CD4-positive, CD25-positive, alpha-beta regulatory T cell (primary cell): ENCODE results near the gene ZNF385C. TPM values are rescaled to one million over a fixed set of nuclear protein-coding genes. Genes with fewer than 3 reads are reported as not detected.
A peak's percentile ranks its signal among the peaks of the same experiment; 100 is the strongest.
"Not testable (repeated sequence)": the region's sequence is repeated elsewhere in the genome, so short reads cannot be mapped to it uniquely, and the experiment has no call there.

Source experiments
- ATAC-seq, 2 donors: fragments of 150-1000 bp; cut with Tn5 transposase; one replicate each; pipeline ENCODE4 v1.10.0; 2021; ENCODE audit warnings: low read depth in 2 of 2, moderate number of reproducible peaks in 2 of 2, moderate library complexity in 1 of 2
- DNase-seq, 3 donors: peaks; one replicate each; pipeline versions ENCODE4 v3.0.0 to v3.0.0-alpha.2; 2012 to 2022; ENCODE audit warnings: mixed read lengths in 1 of 3
- H3K27ac ChIP-seq: one replicate; pipeline ENCODE4 v1.7.0; 2013; ENCODE audit warnings: mild to moderate bottlenecking, low read length; ENCODE audit not compliant: insufficient read depth, poor library complexity, severe bottlenecking
- H3K27me3 ChIP-seq: one replicate; pipeline ENCODE4 v1.7.0; 2013; ENCODE audit warnings: low read length; ENCODE audit not compliant: control insufficient read depth, insufficient read depth
- H3K36me3 ChIP-seq: one replicate; pipeline ENCODE4 v1.7.0; 2013; ENCODE audit warnings: mild to moderate bottlenecking, low read length, moderate library complexity; ENCODE audit not compliant: control insufficient read depth, insufficient read depth
- H3K4me1 ChIP-seq: 2 replicates; pipeline ENCODE4 v1.7.0; 2013; ENCODE audit warnings: mild to moderate bottlenecking, low read length; ENCODE audit not compliant: insufficient read depth, control insufficient read depth, poor library complexity, severe bottlenecking
- H3K4me3 ChIP-seq: one replicate; pipeline ENCODE4 v1.7.0; 2013; ENCODE audit warnings: low read depth, mild to moderate bottlenecking, low read length, moderate library complexity
- H3K9me3 ChIP-seq, 2 experiments: 1 replicate in 1 of 2; 2 replicates in 1 of 2; pipeline ENCODE4 v1.7.0; 2013; ENCODE audit warnings: low read length in 2 of 2, mild to moderate bottlenecking in 1 of 2, moderate library complexity in 1 of 2; ENCODE audit not compliant: control insufficient read depth in 2 of 2
- H3K27ac Mint-ChIP-seq, 3 donors: one replicate each; pipeline ENCODE4 v1.8.0; 2020 to 2022; ENCODE audit warnings: mild to moderate bottlenecking in 3 of 3, mixed read lengths in 3 of 3, moderate library complexity in 2 of 3
- H3K27me3 Mint-ChIP-seq: one replicate; pipeline ENCODE4 v1.8.0; 2022; ENCODE audit warnings: mild to moderate bottlenecking, mixed read lengths
- H3K36me3 Mint-ChIP-seq: one replicate; pipeline ENCODE4 v1.8.0; 2020; ENCODE audit warnings: mixed read lengths
- H3K4me1 Mint-ChIP-seq, 4 donors: one replicate each; pipeline ENCODE4 v1.8.0; 2020 to 2022; ENCODE audit warnings: mixed read lengths in 4 of 4, mild to moderate bottlenecking in 1 of 4
- H3K4me3 Mint-ChIP-seq, 4 donors: one replicate each; pipeline ENCODE4 v1.8.0; 2020 to 2022; ENCODE audit warnings: mild to moderate bottlenecking in 4 of 4, mixed read lengths in 4 of 4, moderate library complexity in 3 of 4
- H3K9me3 Mint-ChIP-seq, 7 donors: one replicate each; pipeline ENCODE4 v1.8.0; 2020 to 2022; ENCODE audit warnings: mixed read lengths in 7 of 7, mild to moderate bottlenecking in 3 of 7, moderate library complexity in 2 of 7
- polyA plus RNA-seq, 4 donors: library from polyadenylated mRNA; unstranded; fragments of 300-500 nt; fragmentation: Illumina TruSeq; gene quantifications; one replicate each; pipeline ENCODE4 v1.2.3, GENCODE V29; 2021
- total RNA-seq: library from RNA; stranded (reverse); gene quantifications from one replicate; pipeline ENCODE4 v1.2.3, GENCODE V29; 2022

The ZNF385C gene
- total and polyA plus RNA-seq, 5 donors from 2014 or later: 0.21 TPM; not detected in 4

GRCh38 chr17:42017866-42018200, 80.4 kb downstream of the ZNF385C start:
- H3K27ac Mint-ChIP-seq: peak overlapping the region; percentile 100
- ATAC-seq (no peak), DNase-seq (no peak)
- H3K4me3 Mint-ChIP-seq: peak overlapping the region; percentile 99 to 100 (median 100)
- no peaks in the 10 kb centered on the region for H3K9me3 Mint-ChIP-seq
- peaks cover 43% of the 10 kb centered on the region for H3K4me1 ChIP-seq
- H3K4me1 Mint-ChIP-seq: peaks cover 17 to 75% (median 53%) of the 10 kb centered on the region in 4 donors
- H3K9me3 ChIP-seq: no peaks in the 10 kb centered on the region
- H3K36me3 ChIP-seq: peaks cover 10% of the 10 kb centered on the region
- H3K4me3 ChIP-seq: peak overlapping the region; percentile 97
- H3K27me3 ChIP-seq: no peaks in the 10 kb centered on the region
- peaks cover 3% of the 10 kb centered on the region for H3K36me3 Mint-ChIP-seq
- H3K27me3 Mint-ChIP-seq: peaks cover 6% of the 10 kb centered on the region
- H3K27ac ChIP-seq: peak overlapping the region; percentile 91

- peak; percentile 92 to 93 for ATAC-seq
- DNase-seq: peak; percentile 83 to 95 (median 89)
- Histone ChIP-seq H3K27ac (peak within 1 kb of the TSS; percentile 91), H3K27me3 (no peaks in the 10 kb centered on the region), H3K36me3 (peaks cover 4% of the 10 kb centered on the region), H3K4me3 (peak within 1 kb of the TSS; percentile 97), H3K4me1 (peaks cover 48% of the 10 kb centered on the region), H3K9me3 (no peaks in the 10 kb centered on the region)
- Mint-ChIP-seq H3K4me3 (peak within 1 kb of the TSS; percentile 99 to 100 (median 100)), H3K9me3 (no peaks in the 10 kb centered on the region), H3K27me3 (peaks cover 6% of the 10 kb centered on the region), H3K4me1 (peaks cover 17 to 78% (median 55%) of the 10 kb centered on the region in 4 donors), H3K27ac (peak within 1 kb of the TSS; percentile 100), H3K36me3 (peaks cover 1% of the 10 kb centered on the region)
Observed at GRCh38 chr17:42016941-42017865, 81.1 kb downstream of the ZNF385C start, which contains the start of gene DNAJC7. DNAJC7 (minus strand) TSS chr17:42017439; CDS start chr17:42017416, 23 bp downstream.

- H3K4me1 ChIP-seq: peaks cover 53% of the 10 kb centered on the region
- peak overlapping the region; percentile 99 to 100 (median 100) for H3K4me3 Mint-ChIP-seq
- peak in 2 of 3 donors; percentile 15 to 35 for DNase-seq
- no peaks in the 10 kb centered on the region for H3K9me3 ChIP-seq
- H3K36me3 ChIP-seq: peaks cover 2% of the 10 kb centered on the region
- H3K27ac ChIP-seq: peak overlapping the region; percentile 91
- H3K9me3 Mint-ChIP-seq: no peaks in the 10 kb centered on the region
- peaks cover 6% of the 10 kb centered on the region for H3K27me3 Mint-ChIP-seq
- H3K4me1 Mint-ChIP-seq: peaks cover 17 to 82% (median 59%) of the 10 kb centered on the region in 4 donors
- ATAC-seq: no peak
- H3K27ac Mint-ChIP-seq: peak overlapping the region; percentile 100
- H3K4me3 ChIP-seq: peak overlapping the region; percentile 97
- H3K36me3 Mint-ChIP-seq: no peaks in the 10 kb centered on the region
- H3K27me3 ChIP-seq: no peaks in the 10 kb centered on the region
Observed at GRCh38 chr17:42016411-42016831, 81.9 kb downstream of the ZNF385C start.

GRCh38 chr17:42013740-42014139, 84.5 kb downstream of the ZNF385C start:
- ATAC-seq: not testable (repeated sequence)

GRCh38 chr17:42012363-42012762, 85.9 kb downstream of the ZNF385C start:
- not testable (repeated sequence) for H3K27me3 ChIP-seq, H3K27ac Mint-ChIP-seq, H3K4me3 ChIP-seq, DNase-seq, H3K9me3 Mint-ChIP-seq, H3K36me3 ChIP-seq, H3K27me3 Mint-ChIP-seq, H3K27ac ChIP-seq, ATAC-seq, H3K9me3 ChIP-seq
- peaks cover 18 to 76% (median 56%) of the 10 kb centered on the region in 4 donors for H3K4me1 Mint-ChIP-seq
- H3K4me3 Mint-ChIP-seq: peak overlapping the region in 1 of 4 donors; percentile 11
- H3K36me3 Mint-ChIP-seq: peaks cover 12% of the 10 kb centered on the region
- H3K4me1 ChIP-seq: peaks cover 38% of the 10 kb centered on the region

More at GRCh38 chr17:42013740-42014139, 84.5 kb downstream of the ZNF385C start:
- H3K4me3 ChIP-seq, H3K36me3 ChIP-seq, H3K27me3 ChIP-seq, H3K9me3 Mint-ChIP-seq, H3K27me3 Mint-ChIP-seq, DNase-seq, H3K9me3 ChIP-seq: not testable (repeated sequence)
- H3K4me3 Mint-ChIP-seq: peak overlapping the region in 3 of 4 donors; percentile 34 to 56 (median 36)
- peaks cover 12% of the 10 kb centered on the region for H3K36me3 Mint-ChIP-seq
- H3K4me1 ChIP-seq: peaks cover 46% of the 10 kb centered on the region
- peak overlapping the region; percentile 53 for H3K27ac ChIP-seq
- peak overlapping the region in 1 of 3 donors; percentile 80 for H3K27ac Mint-ChIP-seq
- peaks cover 22 to 89% (median 65%) of the 10 kb centered on the region in 4 donors for H3K4me1 Mint-ChIP-seq

GRCh38 chr17:42010898-42011516, 87.3 kb downstream of the ZNF385C start:
- H3K27me3 ChIP-seq: no peaks in the 10 kb centered on the region
- H3K9me3 ChIP-seq: no peaks in the 10 kb centered on the region
- H3K27me3 Mint-ChIP-seq: no peaks in the 10 kb centered on the region
- H3K4me1 Mint-ChIP-seq: peaks cover 18 to 68% (median 53%) of the 10 kb centered on the region in 4 donors
- peaks cover 10% of the 10 kb centered on the region for H3K36me3 ChIP-seq
- peaks cover 30% of the 10 kb centered on the region for H3K4me1 ChIP-seq
- DNase-seq: no peak
- no peak for ATAC-seq
- no peak overlapping the region for H3K27ac ChIP-seq
- no peaks in the 10 kb centered on the region for H3K9me3 Mint-ChIP-seq
- H3K4me3 Mint-ChIP-seq: peak overlapping the region in 2 of 4 donors; percentile 24 to 79
- no peak overlapping the region for H3K4me3 ChIP-seq
- H3K36me3 Mint-ChIP-seq: peaks cover 15% of the 10 kb centered on the region
- H3K27ac Mint-ChIP-seq: peak overlapping the region in 2 of 3 donors; percentile 32 to 56

- peaks cover 25% of the 10 kb centered on the region for H3K4me1 ChIP-seq
- H3K27me3 Mint-ChIP-seq, H3K4me3 ChIP-seq, ATAC-seq, H3K27me3 ChIP-seq, H3K9me3 Mint-ChIP-seq, H3K9me3 ChIP-seq, DNase-seq, H3K27ac ChIP-seq: not testable (repeated sequence)
- peak overlapping the region in 1 of 3 donors; percentile 56 for H3K27ac Mint-ChIP-seq
- H3K36me3 Mint-ChIP-seq: peaks cover 15% of the 10 kb centered on the region
- peaks cover 10% of the 10 kb centered on the region for H3K36me3 ChIP-seq
- H3K4me1 Mint-ChIP-seq: peaks cover 15 to 63% (median 51%) of the 10 kb centered on the region in 4 donors
- H3K4me3 Mint-ChIP-seq: peak overlapping the region in 1 of 4 donors; percentile 79
Observed at GRCh38 chr17:42010266-42010680, 88.0 kb downstream of the ZNF385C start.
